ENCODE data around the gene PIGP.
A peak's percentile ranks its signal among the peaks of the same experiment; 100 is the strongest.

The PIGP gene

GRCh38 chr21:37061926-37062592 lies 10.8 kb downstream of the PIGP start:
- ATAC-seq (ENCODE audit: insufficient read depth, low read depth): peak; percentile 27; the same call in 1 of the 3 replicates
- no peak overlapping the region for H3K4me3 ChIP-seq (ENCODE audit: low read depth in 1 of 2, low read length in 2 of 2)
- H3K27ac ChIP-seq (ENCODE audit: low read length): no peak overlapping the region

GRCh38 chr21:37060296-37060695 lies 12.6 kb downstream of the PIGP start:
- TF ChIP-seq CTCF (IDR thresholded peaks at IDR 0.05; ENCODE audit: borderline replicate concordance, extremely low read depth, low read length, poor library complexity, severe bottlenecking): no peak
- no peak for TF ChIP-seq EZH2 (IDR thresholded peaks at IDR 0.05; ENCODE audit: borderline replicate concordance, low read depth, low read length, severe bottlenecking)
- ATAC-seq (ENCODE audit: insufficient read depth, low read depth) (peak; percentile 80), DNase-seq (peak; percentile 21)
- Histone ChIP-seq H3K9me3 (ENCODE audit: insufficient read depth, low read length, severe bottlenecking) (no peaks in the 10 kb centered on the region), H4K20me1 (ENCODE audit: insufficient read depth, low read length) (no peaks in the 10 kb centered on the region), H3K36me3 (ENCODE audit: insufficient read depth, low read length) (peaks cover 9% of the 10 kb centered on the region; the same call in 1 of the 2 replicates), H3K4me2 (ENCODE audit: insufficient read depth, low read length) (no peak overlapping the region), H3K9ac (ENCODE audit: low read depth, low read length) (no peak overlapping the region), H3K4me3 (ENCODE audit: low read depth in 1 of 2, low read length in 2 of 2) (no peak overlapping the region), H3K27ac (ENCODE audit: low read length) (no peak overlapping the region), H3K79me2 (ENCODE audit: insufficient read depth, low read length) (no peaks in the 10 kb centered on the region), H2AFZ (ENCODE audit: low read depth, low read length) (no peak overlapping the region), H3K27me3 (ENCODE audit: insufficient read depth, low read length, poor library complexity) (no peaks in the 10 kb centered on the region), H3K4me1 (ENCODE audit: insufficient read depth, low read length) (no peaks in the 10 kb centered on the region)

More at GRCh38 chr21:37061926-37062592, 10.8 kb downstream of the PIGP start:
- Histone ChIP-seq H3K4me2 (ENCODE audit: insufficient read depth, low read length) (no peak overlapping the region), H2AFZ (ENCODE audit: low read depth, low read length) (no peak overlapping the region), H3K79me2 (ENCODE audit: insufficient read depth, low read length) (no peaks in the 10 kb centered on the region), H3K27me3 (ENCODE audit: insufficient read depth, low read length, poor library complexity) (no peaks in the 10 kb centered on the region), H3K4me1 (ENCODE audit: insufficient read depth, low read length) (no peaks in the 10 kb centered on the region), H4K20me1 (ENCODE audit: insufficient read depth, low read length) (no peaks in the 10 kb centered on the region), H3K36me3 (ENCODE audit: insufficient read depth, low read length) (peaks cover 14% of the 10 kb centered on the region; the same call in 1 of the 2 replicates), H3K9ac (ENCODE audit: low read depth, low read length) (no peak overlapping the region), H3K9me3 (ENCODE audit: insufficient read depth, low read length, severe bottlenecking) (no peaks in the 10 kb centered on the region)
- no peak for DNase-seq
- TF ChIP-seq EZH2 (IDR thresholded peaks at IDR 0.05; ENCODE audit: borderline replicate concordance, low read depth, low read length, severe bottlenecking) (no peak), CTCF (IDR thresholded peaks at IDR 0.05; ENCODE audit: borderline replicate concordance, extremely low read depth, low read length, poor library complexity, severe bottlenecking) (no peak)

- Histone ChIP-seq H3K4me3 (ENCODE audit: low read depth in 1 of 2, low read length in 2 of 2) (no peak overlapping the region), H2AFZ (ENCODE audit: low read depth, low read length) (no peak overlapping the region), H3K27me3 (ENCODE audit: insufficient read depth, low read length, poor library complexity) (no peaks in the 10 kb centered on the region), H3K36me3 (ENCODE audit: insufficient read depth, low read length) (no peaks in the 10 kb centered on the region), H3K9ac (ENCODE audit: low read depth, low read length) (no peak overlapping the region), H3K79me2 (ENCODE audit: insufficient read depth, low read length) (no peaks in the 10 kb centered on the region), H3K27ac (ENCODE audit: low read length) (no peak overlapping the region), H3K9me3 (ENCODE audit: insufficient read depth, low read length, severe bottlenecking) (no peaks in the 10 kb centered on the region), H4K20me1 (ENCODE audit: insufficient read depth, low read length) (no peaks in the 10 kb centered on the region), H3K4me2 (ENCODE audit: insufficient read depth, low read length) (no peak overlapping the region), H3K4me1 (ENCODE audit: insufficient read depth, low read length) (no peaks in the 10 kb centered on the region)
- no peak for ATAC-seq (ENCODE audit: insufficient read depth, low read depth)
- DNase-seq: no peak
- TF ChIP-seq EZH2 (IDR thresholded peaks at IDR 0.05; ENCODE audit: borderline replicate concordance, low read depth, low read length, severe bottlenecking): no peak
- no peak for TF ChIP-seq CTCF (IDR thresholded peaks at IDR 0.05; ENCODE audit: borderline replicate concordance, extremely low read depth, low read length, poor library complexity, severe bottlenecking)
Observed at GRCh38 chr21:37059181-37059580, 13.7 kb downstream of the PIGP start.
